ENCODE measurements around the gene RSPH4A. TPM values are rescaled to one million over a fixed set of nuclear protein-coding genes. Genes with fewer than 3 reads are reported as not detected.
"Not testable (repeated sequence)": the region's sequence is repeated elsewhere in the genome, so short reads cannot be mapped to it uniquely, and the experiment has no call there.

RSPH4A gene
- total RNA-seq, 1 donor from 2014 or later: 0.26 TPM

- FAIRE-seq (no peak), DNase-seq (ENCODE audit: low read depth) (peak; percentile 67)
- no peak for TF ChIP-seq CTCF (IDR thresholded peaks at IDR 0.05; ENCODE audit: insufficient read depth, low read length, severe bottlenecking)
- Histone ChIP-seq H3K36me3 (ENCODE audit: control insufficient read depth, insufficient read depth, low read length) (peaks cover 1% of the 10 kb centered on the region), H3K4me3 (ENCODE audit: low read depth, low read length) (no peak overlapping the region), H3K27me3 (ENCODE audit: control insufficient read depth, insufficient read depth, low read length) (no peaks in the 10 kb centered on the region)
Observed at GRCh38 chr6:116586276-116586675, 30.0 kb upstream of the RSPH4A start.

GRCh38 chr6:116586738-116587137, 29.5 kb upstream of the RSPH4A start:
- Histone ChIP-seq H3K36me3 (ENCODE audit: control insufficient read depth, insufficient read depth, low read length) (peaks cover 1% of the 10 kb centered on the region), H3K4me3 (ENCODE audit: low read depth, low read length) (no peak overlapping the region), H3K27me3 (ENCODE audit: control insufficient read depth, insufficient read depth, low read length) (no peaks in the 10 kb centered on the region)
- TF ChIP-seq CTCF (IDR thresholded peaks at IDR 0.05; ENCODE audit: insufficient read depth, low read length, severe bottlenecking): no peak
- DNase-seq (ENCODE audit: low read depth) (no peak), FAIRE-seq (no peak)

GRCh38 chr6:116595247-116595646, 21.0 kb upstream of the RSPH4A start:
- H3K4me3 ChIP-seq (ENCODE audit: low read depth, low read length): no peak overlapping the region
- TF ChIP-seq CTCF (IDR thresholded peaks at IDR 0.05; ENCODE audit: insufficient read depth, low read length, severe bottlenecking): no peak
- H3K27me3 ChIP-seq (ENCODE audit: control insufficient read depth, insufficient read depth, low read length): no peaks in the 10 kb centered on the region
- peaks cover 4% of the 10 kb centered on the region for H3K36me3 ChIP-seq (ENCODE audit: control insufficient read depth, insufficient read depth, low read length)
- FAIRE-seq (no peak), DNase-seq (ENCODE audit: low read depth) (no peak)

- no peak for DNase-seq (ENCODE audit: low read depth)
- Histone ChIP-seq H3K36me3 (ENCODE audit: control insufficient read depth, insufficient read depth, low read length) (peaks cover 4% of the 10 kb centered on the region), H3K4me3 (ENCODE audit: low read depth, low read length) (no peak overlapping the region), H3K27me3 (ENCODE audit: control insufficient read depth, insufficient read depth, low read length) (no peaks in the 10 kb centered on the region)
- no peak for TF ChIP-seq CTCF (IDR thresholded peaks at IDR 0.05; ENCODE audit: insufficient read depth, low read length, severe bottlenecking)
- FAIRE-seq: no peak
Observed at GRCh38 chr6:116596815-116597214, 19.5 kb upstream of the RSPH4A start.

- FAIRE-seq; DNase-seq (ENCODE audit: low read depth); H3K36me3 ChIP-seq (ENCODE audit: control insufficient read depth, insufficient read depth, low read length); H3K27me3 ChIP-seq (ENCODE audit: control insufficient read depth, insufficient read depth, low read length); H3K4me3 ChIP-seq (ENCODE audit: low read depth, low read length): not testable (repeated sequence)
Observed at GRCh38 chr6:116603916-116604315, 12.4 kb upstream of the RSPH4A start.

GRCh38 chr6:116604868-116605267, 11.4 kb upstream of the RSPH4A start:
- not testable (repeated sequence) for H3K27me3 ChIP-seq (ENCODE audit: control insufficient read depth, insufficient read depth, low read length); DNase-seq (ENCODE audit: low read depth); H3K36me3 ChIP-seq (ENCODE audit: control insufficient read depth, insufficient read depth, low read length); H3K4me3 ChIP-seq (ENCODE audit: low read depth, low read length); FAIRE-seq

- Histone ChIP-seq H3K36me3 (ENCODE audit: control insufficient read depth, insufficient read depth, low read length) (no peaks in the 10 kb centered on the region), H3K4me3 (ENCODE audit: low read depth, low read length) (no peak overlapping the region), H3K27me3 (ENCODE audit: control insufficient read depth, insufficient read depth, low read length) (no peaks in the 10 kb centered on the region)
- no peak for TF ChIP-seq CTCF (IDR thresholded peaks at IDR 0.05; ENCODE audit: insufficient read depth, low read length, severe bottlenecking)
- DNase-seq (ENCODE audit: low read depth) (no peak), FAIRE-seq (no peak)
Observed at GRCh38 chr6:116605935-116606334, 10.3 kb upstream of the RSPH4A start.

Data from bronchial epithelial cell (primary cell).